Neural crest cell (in vitro differentiated cells): ENCODE results near the gene ACADSB. TPM values are rescaled to one million over a fixed set of nuclear protein-coding genes. Genes with fewer than 3 reads are reported as not detected.

Experiments
- DNase-seq: peaks from one replicate; pipeline ENCODE4 v3.0.0; 2021; ENCODE audit warnings: low read depth, mixed read lengths, low spot score
- H3K27ac Mint-ChIP-seq: one replicate; pipeline ENCODE4 v1.8.0; 2021; ENCODE audit warnings: mild to moderate bottlenecking, mixed read lengths; ENCODE audit not compliant: unreplicated experiment
- H3K27me3 Mint-ChIP-seq: 2 replicates; pipeline ENCODE4 v1.8.0; 2021; ENCODE audit warnings: low read depth, mild to moderate bottlenecking, mixed read lengths
- H3K36me3 Mint-ChIP-seq: 2 replicates; pipeline ENCODE4 v1.8.0; 2021; ENCODE audit warnings: low read depth, mild to moderate bottlenecking, mixed read lengths
- H3K4me1 Mint-ChIP-seq: 2 replicates; pipeline ENCODE4 v1.8.0; 2021; ENCODE audit warnings: mixed read lengths
- H3K4me3 Mint-ChIP-seq: one replicate; pipeline ENCODE4 v1.8.0; 2021; ENCODE audit warnings: mild to moderate bottlenecking, mixed read lengths
- H3K9me3 Mint-ChIP-seq: 2 replicates; pipeline ENCODE4 v1.8.0; 2021; ENCODE audit warnings: mixed read lengths
- CTCF ChIP-seq: fragments of 200-600 bp; sonication (generic); conservative IDR thresholded peaks from 2 replicates; pipeline ENCODE4 v1.5.0; 2021; ENCODE audit warnings: antibody characterized with exemption, mild to moderate bottlenecking
- total RNA-seq: library from RNA; stranded (reverse); gene quantifications from 2 replicates; pipeline ENCODE4 v1.2.1, GENCODE V29; 2021

Gene ACADSB
- total RNA-seq, 1 donor from 2014 or later = 17.2 TPM

- no peak for DNase-seq
- no peak for TF ChIP-seq CTCF
- peaks cover 5% of the 10 kb centered on the region for H3K4me1 Mint-ChIP-seq
- H3K36me3 Mint-ChIP-seq = no peaks in the 10 kb centered on the region
- H3K27me3 Mint-ChIP-seq = peaks cover 24% of the 10 kb centered on the region
- H3K4me3 Mint-ChIP-seq = no peak overlapping the region
- H3K27ac Mint-ChIP-seq = no peak overlapping the region
- H3K9me3 Mint-ChIP-seq = no peaks in the 10 kb centered on the region
Observed at GRCh38 chr10:122974543-122975064, 34.2 kb upstream of the ACADSB start.

- Mint-ChIP-seq H3K27me3 (peaks cover 10% of the 10 kb centered on the region), H3K4me3 (peak within 1 kb of the TSS; percentile 93), H3K27ac (peak within 1 kb of the TSS; percentile 99), H3K4me1 (peaks cover 14% of the 10 kb centered on the region), H3K36me3 (no peaks in the 10 kb centered on the region), H3K9me3 (no peaks in the 10 kb centered on the region)
- TF ChIP-seq CTCF = peak; percentile 96
- peak; percentile 81 for DNase-seq
Observed at GRCh38 chr10:122980209-122981065, 28.4 kb upstream of the ACADSB start, which contains the start of gene PSTK. PSTK (plus strand) TSS chr10:122980401; CDS start chr10:122980480, 79 bp downstream.

- no peaks in the 10 kb centered on the region for H3K36me3 Mint-ChIP-seq
- H3K27ac Mint-ChIP-seq = no peak overlapping the region
- peaks cover 6% of the 10 kb centered on the region for H3K27me3 Mint-ChIP-seq
- peak; percentile 50 for TF ChIP-seq CTCF
- peaks cover 14% of the 10 kb centered on the region for H3K4me1 Mint-ChIP-seq
- H3K9me3 Mint-ChIP-seq = no peaks in the 10 kb centered on the region
- peak overlapping the region; percentile 93 for H3K4me3 Mint-ChIP-seq
- DNase-seq = no peak
Observed at GRCh38 chr10:122981066-122981464, 27.7 kb upstream of the ACADSB start.

- Mint-ChIP-seq H3K27ac (no peak overlapping the region), H3K27me3 (no peaks in the 10 kb centered on the region), H3K4me3 (no peak overlapping the region), H3K4me1 (peaks cover 14% of the 10 kb centered on the region), H3K36me3 (no peaks in the 10 kb centered on the region), H3K9me3 (no peaks in the 10 kb centered on the region)
- no peak for DNase-seq
- TF ChIP-seq CTCF = no peak
Observed at GRCh38 chr10:122983898-122984297, 24.9 kb upstream of the ACADSB start.

- Mint-ChIP-seq H3K4me1 (peaks cover 13% of the 10 kb centered on the region), H3K27ac (no peak overlapping the region), H3K9me3 (no peaks in the 10 kb centered on the region), H3K4me3 (no peak overlapping the region), H3K36me3 (no peaks in the 10 kb centered on the region), H3K27me3 (no peaks in the 10 kb centered on the region)
- DNase-seq = no peak
- TF ChIP-seq CTCF = no peak
Observed at GRCh38 chr10:122984708-122985107, 24.1 kb upstream of the ACADSB start.
